ENCODE data around the gene ZNF689. TPM values are rescaled to one million over a fixed set of nuclear protein-coding genes. Genes with fewer than 3 reads are reported as not detected.
"Not testable (repeated sequence)": the region's sequence is repeated elsewhere in the genome, so short reads cannot be mapped to it uniquely, and the experiment has no call there.

Gene ZNF689
- total RNA-seq, result 10.2 TPM

DNA sequence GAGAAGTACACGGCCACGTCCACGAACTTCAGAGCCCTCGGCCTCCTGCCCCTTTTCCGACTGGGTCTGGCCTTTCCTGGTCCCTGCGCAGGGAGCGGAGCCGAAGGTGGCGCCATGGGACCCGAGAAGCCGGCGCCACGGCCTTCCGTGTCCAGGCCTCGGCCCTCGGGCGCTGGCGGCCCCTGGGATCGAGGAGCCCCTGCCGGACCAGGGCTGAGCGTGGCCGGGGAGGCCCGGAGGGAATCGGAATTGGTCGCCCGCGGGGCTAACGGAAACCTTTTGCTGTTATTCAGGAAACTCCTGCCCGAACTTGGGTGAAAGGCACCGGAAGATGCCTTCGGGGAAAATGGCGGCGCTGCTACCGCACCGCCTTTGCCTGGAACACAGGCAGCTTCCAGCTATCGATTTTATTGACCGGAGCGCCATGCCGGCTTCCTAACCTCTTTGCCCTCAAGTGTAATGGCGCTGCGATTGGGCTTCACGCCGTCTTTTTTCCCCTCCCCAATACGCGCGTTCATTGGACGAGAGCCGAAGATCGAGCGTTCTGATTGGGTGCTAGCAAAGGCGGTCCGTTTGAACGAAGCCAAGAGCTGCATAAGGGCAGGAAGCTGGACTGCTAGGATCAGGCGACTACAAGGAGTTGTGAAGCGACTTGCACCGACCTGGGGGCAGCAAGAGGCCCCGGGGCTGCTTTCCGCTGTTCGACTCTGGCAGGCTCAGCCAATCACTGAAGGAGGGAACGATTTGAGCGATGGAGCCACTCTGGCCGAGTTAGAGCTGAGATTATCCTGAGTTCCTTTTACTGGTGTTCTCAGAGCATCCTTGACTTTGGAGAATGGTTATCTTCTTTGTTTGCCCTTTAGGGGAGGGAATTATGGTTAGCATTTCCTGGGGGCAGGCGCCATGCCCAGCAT, at the start of gene ZNF689:
Gene ZNF689, minus strand, starts transcription at position 464 of the 914 bp plus-strand sequence. Its CDS starts 348 bp downstream, at position 116.
- DNase-seq (ENCODE audit: low spot score), result peak; percentile 97

DNA sequence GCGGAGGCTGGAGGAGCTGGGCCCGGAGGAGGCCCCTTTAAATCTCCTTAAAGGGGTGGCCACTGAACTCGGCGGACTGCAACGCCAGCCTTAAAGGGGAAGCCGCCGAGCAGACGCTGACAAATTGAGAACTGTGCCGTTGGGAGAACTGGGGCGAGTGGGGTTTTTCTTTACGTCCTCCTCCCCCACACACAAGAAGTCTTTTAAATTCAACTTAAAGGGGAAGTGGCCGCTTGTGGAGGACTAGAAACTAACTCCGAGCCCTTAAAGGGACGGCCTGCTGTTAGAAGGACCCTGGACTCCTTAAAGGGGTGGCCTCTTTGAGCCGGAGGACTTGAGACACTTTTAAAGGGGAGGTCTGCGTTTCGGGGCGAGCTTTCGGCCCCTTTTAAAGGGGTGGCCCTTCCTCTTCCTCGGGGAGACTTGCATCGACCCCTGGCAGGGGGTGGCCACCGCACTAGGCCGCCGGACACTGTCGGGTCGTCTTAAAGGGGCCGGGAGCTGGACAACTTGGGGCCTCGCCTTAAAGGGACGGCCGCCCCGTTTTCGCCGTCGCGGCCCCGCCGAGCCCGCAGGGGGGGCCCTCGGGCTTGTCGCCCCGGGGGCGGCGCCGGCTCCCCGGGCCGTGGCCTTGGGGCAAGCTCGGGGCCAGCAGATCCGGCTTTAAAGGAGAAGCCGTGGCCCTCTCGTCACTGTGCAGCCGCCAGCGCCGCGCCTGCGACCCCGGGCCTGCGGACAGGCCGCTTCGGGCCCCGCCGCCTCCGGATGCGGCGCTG, 48.7 kb upstream of the ZNF689 start:
- DNase-seq (ENCODE audit: low spot score), result peak; percentile 96

DNA sequence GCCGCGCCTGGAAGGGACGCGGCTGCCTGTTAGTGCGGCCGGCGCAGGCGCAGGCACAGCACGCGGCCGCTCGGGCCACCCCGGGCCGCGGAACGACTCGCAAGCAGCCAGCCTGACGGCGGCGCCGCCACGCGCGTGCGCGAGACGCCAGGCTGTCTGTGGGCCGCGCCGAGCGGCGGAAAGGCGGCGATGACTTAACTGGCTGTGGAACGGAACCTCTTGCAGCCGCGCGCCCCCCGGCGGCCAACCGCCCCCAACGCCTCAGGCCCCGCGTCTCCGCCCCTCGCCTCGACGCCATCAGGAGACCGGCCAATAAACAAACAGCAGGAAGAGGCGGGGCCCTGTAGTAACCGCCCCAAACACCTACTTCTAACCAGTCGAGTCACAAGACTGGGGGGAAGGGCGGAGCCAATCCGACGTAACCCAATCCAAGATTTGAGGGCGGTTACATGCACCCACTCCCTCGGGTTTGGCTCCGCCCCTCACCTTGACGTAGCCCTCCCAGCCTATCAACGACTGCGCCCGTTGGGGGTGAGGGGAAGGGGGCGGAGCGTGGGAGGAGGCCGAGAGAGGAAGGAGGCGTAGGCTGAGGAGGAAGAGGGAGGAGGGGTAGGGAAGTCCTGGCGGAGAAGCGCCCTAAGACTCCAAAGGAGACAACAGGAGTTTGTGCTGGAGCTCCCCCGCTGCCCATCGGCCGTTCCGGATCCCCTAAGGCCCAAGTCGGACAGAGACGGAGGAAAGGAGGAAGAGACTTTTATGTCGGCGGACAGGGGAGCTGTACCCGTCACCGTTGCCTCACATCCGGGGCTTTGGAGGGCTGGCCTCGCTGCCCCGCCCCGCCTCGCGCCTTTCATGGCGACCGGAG, 47.9 kb upstream of the ZNF689 start, which contains the start of gene FBRS:
Gene FBRS, plus strand, starts transcription at position 566 of the 865 bp plus-strand sequence. CDS start 1,088 bp downstream, outside the sequence.
- DNase-seq (ENCODE audit: low spot score), result peak; percentile 100

GRCh38 chr16:30656974-30657865, 47.0 kb upstream of the ZNF689 start:
- no peak for DNase-seq (ENCODE audit: low spot score)

GRCh38 chr16:30656388-30656787, 46.2 kb upstream of the ZNF689 start:
- no peak for DNase-seq (ENCODE audit: low spot score)

- no peak for DNase-seq (ENCODE audit: low spot score)
Observed at GRCh38 chr16:30655815-30656347, 45.7 kb upstream of the ZNF689 start.

DNA sequence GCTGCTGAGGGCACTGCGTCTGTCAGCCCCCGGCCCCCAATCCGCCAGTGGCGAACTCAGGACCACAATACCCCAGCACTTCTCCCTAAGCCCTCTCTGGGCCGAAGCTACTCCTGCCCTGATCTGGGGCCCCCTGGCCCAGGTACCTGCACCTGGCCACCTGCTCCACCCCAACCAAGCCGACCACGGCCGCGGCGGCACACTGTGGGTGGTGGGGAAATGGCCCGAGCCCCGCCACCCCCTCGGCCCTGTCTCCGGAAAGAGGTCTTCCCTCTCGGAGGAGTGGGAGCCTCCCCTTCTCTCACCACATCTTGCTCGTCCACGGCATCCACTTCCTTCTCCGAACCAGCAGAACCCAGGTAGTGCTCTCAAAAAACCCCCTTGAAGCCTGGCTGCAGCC, 44.7 kb upstream of the ZNF689 start:
- no peak for DNase-seq (ENCODE audit: low spot score)

- DNase-seq (ENCODE audit: low spot score), result no peak
Observed at GRCh38 chr16:30652718-30653117, 42.5 kb upstream of the ZNF689 start.

GRCh38 chr16:30652005-30652296, 41.8 kb upstream of the ZNF689 start:
- no peak for DNase-seq (ENCODE audit: low spot score)

DNA sequence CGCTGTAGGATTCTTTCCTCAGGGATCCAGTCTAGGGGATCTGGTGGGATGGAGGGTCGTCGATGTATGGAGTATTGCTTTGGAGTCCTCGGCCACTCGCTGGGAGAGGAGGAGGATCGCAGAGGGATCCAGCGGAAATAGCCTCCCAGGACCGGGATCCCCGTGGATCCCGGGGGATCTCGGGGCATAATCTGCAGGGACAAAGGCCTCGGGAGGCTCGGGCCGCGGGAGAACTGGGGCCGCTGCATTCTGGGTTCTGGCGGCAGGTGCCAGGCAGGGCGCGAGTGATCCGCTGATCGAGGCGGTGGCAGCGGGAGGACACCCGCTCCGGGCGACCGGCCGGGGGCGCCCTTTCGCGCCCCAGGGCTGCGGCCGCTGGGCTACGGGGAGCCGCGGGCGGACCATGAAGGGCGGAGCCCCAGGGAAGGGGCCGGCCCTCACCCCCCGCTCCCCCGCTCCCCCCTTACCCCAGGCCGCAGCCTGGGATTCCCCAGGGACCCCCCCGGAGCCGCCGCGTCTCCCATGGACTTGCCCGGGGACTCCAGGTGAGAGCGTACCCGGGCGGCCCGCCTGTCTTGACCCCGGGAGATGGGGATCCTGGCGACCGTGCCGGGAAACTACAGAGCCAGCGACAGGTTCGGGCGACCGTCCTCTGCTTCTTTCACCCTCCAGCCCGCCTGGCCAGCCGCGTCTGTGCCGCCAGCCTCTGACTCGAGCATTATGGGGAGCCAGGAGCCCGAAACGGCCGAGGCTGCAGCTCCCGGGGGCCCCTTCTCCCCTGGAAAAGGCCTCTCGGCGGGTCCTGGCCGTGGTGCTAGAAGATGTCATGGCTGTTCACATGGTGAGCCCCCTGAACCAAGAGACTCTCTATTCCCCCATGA, 41.2 kb upstream of the ZNF689 start:
- DNase-seq (ENCODE audit: low spot score), result peak; percentile 71

- peak; percentile 100 for DNase-seq (ENCODE audit: low spot score)
Observed at GRCh38 chr16:30650369-30651123, 40.4 kb upstream of the ZNF689 start, which contains the start of gene PRR14. Gene PRR14, plus strand, starts transcription at chr16:30650960. Its CDS starts 686 bp downstream, at chr16:30651646.

DNA sequence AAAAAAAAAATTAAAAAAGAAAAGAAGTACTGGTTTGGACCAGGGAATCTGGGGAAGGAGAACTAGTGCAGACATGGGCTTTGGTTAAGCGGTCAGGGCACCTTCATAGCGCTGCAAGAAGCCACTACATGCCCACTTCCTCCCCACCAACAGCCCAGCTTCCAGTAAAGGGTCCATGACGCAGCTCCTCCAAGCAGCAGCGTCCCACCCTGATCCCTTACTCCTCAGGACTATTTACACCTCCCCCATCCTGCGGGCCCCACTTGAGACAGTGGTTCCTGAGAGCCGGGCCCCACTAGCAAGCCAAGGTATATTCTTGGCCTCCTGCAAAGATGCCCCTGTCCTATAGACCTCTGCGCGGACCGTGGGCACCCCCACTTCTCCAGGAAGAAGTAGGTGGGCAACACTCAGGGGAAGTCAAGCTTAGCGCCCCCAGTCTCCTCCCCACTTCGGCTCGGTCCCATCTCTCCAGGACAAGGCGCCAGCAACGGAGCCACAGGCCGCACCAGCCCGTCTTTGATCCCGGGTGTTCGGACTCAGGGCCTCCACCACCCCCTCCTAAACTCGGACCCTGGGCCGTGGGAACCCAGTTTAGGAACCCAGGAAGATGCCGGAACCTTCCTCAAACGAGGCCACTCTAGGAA, 39.7 kb upstream of the ZNF689 start:
- no peak for DNase-seq (ENCODE audit: low spot score)

DNA sequence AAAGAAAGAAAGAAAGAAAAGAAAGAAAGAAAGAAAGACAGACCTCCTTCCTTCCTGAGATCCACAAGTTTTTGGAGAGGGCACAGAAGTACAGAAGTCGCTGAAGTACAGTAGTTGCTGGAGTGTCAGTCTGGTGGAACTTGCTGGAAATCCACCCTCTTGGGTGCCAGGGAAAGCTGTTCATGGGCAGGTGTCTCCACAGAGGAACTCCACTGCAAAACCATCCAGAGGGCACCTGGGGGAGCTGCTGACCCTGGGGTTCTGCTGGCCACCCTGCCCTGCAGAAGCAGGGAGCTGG, 37.0 kb upstream of the ZNF689 start:
- no peak for DNase-seq (ENCODE audit: low spot score)

DNA sequence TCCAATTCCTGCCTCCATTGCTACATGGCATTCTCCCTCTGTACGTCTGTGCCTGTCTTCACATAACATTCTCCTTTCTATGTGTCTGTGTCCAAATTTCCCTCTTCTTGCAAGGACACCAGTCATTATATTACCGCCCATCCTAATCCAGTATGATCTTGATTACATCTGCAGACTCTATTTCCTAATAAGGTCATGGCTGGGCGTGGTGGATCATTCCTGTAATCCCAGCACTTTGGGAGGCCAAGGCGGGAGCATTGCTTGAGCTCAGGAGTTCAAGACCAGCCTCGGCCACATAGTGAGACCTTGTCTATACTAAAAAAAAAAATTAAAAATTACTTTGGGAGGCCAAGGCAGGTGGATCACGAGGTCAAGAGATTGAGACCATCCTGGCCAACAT, 35.5 kb upstream of the ZNF689 start:
- DNase-seq (ENCODE audit: low spot score), result no peak

- no peak for DNase-seq (ENCODE audit: low spot score)
Observed at GRCh38 chr16:30644334-30644830, 34.2 kb upstream of the ZNF689 start.

- no peak for DNase-seq (ENCODE audit: low spot score)
Observed at GRCh38 chr16:30641378-30641982, 31.3 kb upstream of the ZNF689 start.

DNA sequence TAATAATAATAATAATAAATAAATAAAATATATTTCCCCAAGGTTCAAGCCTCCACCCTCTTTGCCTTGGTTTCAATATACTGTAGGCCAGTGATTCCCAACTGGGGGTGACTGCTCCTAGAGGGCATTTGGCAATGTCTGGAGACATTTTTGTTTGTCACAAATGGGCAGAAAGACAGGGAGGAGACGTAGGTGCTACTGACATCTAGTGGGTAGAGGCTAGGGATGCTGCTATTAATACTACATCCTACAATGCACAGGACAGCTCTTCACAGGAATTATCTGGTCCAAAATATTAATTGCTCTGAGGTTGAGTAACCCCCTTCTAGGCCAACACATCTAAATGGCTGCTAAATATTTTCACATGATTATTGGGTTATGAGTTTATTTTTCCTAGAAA, 27.8 kb upstream of the ZNF689 start:
- DNase-seq (ENCODE audit: low spot score), result no peak

- DNase-seq (ENCODE audit: low spot score), result not testable (repeated sequence)
Observed at GRCh38 chr16:30637139-30637538, 26.9 kb upstream of the ZNF689 start.
